Stimulated activated CD8-positive, alpha-beta memory T cell treated with anti-CD3 and anti-CD28 coated beads, Interleukin-15, amount 100 ng/mL, for 1 hour (primary cell): Measurements from ENCODE around the gene ZBTB20.
"Not testable (repeated sequence)": the region's sequence is repeated elsewhere in the genome, so short reads cannot be mapped to it uniquely, and the experiment has no call there.

ENCODE experiments used
- DNase-seq: peaks from one replicate; pipeline ENCODE4 v3.0.0-alpha.2; 2020; ENCODE audit warnings: low read depth

The ZBTB20 gene

GRCh38 chr3:115147329-115148141 is 447 bp upstream of the ZBTB20 start:
- DNase-seq, result peak; percentile 93

DNA sequence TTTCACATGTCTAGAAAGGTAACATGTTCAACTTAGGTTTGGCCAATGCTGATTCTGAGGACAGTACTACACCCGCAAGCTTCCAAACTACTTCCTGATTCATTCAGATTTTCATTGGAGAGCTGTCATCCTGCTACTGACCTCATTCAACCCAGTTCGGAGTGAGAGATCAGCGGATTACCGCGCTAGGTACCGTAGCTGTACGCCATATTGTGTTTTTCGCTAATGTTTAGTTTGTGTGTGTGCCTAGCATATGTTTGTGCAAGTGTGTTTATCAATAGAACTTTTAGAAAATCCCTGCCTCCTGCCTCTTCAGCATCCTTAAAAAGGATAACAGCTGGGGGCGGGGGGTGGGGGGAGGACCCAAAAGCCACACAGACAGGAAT is 1.1 kb downstream of the ZBTB20 start:
- DNase-seq, result no peak

GRCh38 chr3:115141033-115141757 is 5.9 kb downstream of the ZBTB20 start:
- no peak for DNase-seq

- no peak for DNase-seq
Observed at GRCh38 chr3:115139072-115139471, 8.0 kb downstream of the ZBTB20 start.

- DNase-seq, result no peak
Observed at GRCh38 chr3:115134648-115135347, 12.3 kb downstream of the ZBTB20 start.

DNA sequence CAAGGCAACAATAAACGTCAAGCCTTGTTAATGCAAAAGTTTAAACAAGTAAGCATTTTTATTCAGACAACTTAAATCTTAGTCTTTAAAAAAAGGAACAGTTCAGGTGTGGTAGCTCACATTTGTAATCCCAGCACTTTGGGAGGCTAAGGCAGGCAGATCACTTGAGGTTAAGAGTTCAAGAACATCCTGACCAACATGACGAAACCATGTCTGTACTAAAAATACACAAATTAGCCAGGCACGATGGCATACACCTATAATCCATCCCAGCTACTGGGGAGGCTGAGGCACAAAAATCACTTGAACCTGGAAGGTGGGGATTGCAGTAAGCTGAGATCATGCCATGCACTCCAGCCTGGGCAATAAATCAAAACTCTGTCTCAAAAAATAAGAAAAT is 19.9 kb downstream of the ZBTB20 start:
- no peak for DNase-seq

DNA sequence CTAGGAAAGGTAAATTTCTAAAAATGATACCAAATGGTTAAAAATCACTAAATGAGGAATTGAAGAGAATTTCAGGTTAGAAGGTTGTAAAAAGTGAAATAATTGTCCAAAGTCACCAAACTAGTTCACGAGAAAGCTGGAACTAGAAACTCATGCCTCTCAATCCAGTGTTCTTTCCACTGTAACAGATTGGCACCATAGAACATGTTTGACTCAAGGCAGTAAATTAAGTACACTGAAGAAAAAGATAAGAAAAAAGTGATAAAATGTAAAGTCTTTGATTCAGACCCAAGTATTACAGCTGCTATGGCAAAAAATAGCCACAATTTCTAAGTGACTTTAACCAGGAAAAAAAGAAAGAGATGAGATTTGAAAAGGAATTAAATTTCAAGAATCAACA is 26.5 kb downstream of the ZBTB20 start:
- no peak for DNase-seq

- DNase-seq, result no peak
Observed at GRCh38 chr3:115113367-115113766, 33.7 kb downstream of the ZBTB20 start.

DNA sequence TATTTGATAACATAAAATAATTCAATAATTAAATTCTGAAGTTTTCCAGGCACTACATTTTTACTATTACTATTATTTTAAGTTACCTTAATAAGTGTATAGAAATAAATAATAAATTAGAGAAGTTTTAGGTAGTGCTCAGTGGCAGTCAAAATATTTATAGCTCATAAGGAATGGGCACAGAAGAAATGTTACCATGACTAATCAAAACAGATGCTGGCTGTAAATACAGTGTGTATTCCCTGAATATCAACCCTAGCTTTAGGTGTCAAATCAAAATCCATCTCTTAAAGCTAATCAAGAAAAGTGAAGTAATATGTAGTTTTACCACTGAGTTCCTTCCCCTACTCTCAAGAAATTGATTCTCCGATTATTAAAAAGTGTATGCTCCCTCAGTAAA is 35.5 kb downstream of the ZBTB20 start:
- DNase-seq, result no peak

DNA sequence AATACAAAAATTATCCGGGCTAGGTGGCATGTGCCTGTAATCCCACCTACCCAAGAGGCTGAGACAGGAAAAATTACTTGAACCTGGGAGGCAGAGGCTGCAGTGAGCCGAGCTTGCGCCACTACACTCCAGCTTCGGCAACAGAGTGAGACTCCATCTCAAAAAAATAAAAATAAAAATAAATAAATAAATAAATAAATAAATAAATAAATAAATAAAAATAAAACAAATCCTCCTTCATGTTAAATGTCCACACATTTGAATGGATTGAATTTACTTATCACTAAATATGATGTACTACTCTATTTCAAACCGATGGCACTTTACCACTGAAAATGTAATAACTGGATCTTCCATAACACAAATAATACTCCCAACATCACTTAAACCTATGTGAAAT is 36.3 kb downstream of the ZBTB20 start:
- DNase-seq, result no peak

- not testable (repeated sequence) for DNase-seq
Observed at GRCh38 chr3:115110066-115110465, 37.0 kb downstream of the ZBTB20 start.

- no peak for DNase-seq
Observed at GRCh38 chr3:115108614-115109013, 38.5 kb downstream of the ZBTB20 start.

DNA sequence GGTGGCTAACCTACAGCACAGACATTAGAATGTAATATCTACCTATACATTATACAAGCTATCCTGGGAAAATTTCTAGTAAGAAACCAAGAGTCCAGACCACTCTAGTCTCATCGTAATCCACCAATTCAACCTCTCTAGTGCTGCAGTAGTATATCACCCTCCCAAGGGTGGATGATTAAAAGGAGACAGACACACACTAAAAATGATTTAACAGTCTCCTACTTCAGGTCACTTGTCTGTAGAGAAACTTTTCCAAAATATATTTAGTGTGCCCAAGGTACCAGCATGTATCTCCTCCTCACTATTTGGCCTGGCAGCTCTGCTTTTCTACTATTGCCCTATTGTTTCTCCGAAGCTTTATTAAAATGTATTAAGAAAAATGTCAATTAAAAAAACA is 45.0 kb downstream of the ZBTB20 start:
- no peak for DNase-seq

GRCh38 chr3:115100806-115101205 is 46.3 kb downstream of the ZBTB20 start:
- no peak for DNase-seq

- DNase-seq, result no peak
Observed at GRCh38 chr3:115099986-115100571, 47.0 kb downstream of the ZBTB20 start.

DNA sequence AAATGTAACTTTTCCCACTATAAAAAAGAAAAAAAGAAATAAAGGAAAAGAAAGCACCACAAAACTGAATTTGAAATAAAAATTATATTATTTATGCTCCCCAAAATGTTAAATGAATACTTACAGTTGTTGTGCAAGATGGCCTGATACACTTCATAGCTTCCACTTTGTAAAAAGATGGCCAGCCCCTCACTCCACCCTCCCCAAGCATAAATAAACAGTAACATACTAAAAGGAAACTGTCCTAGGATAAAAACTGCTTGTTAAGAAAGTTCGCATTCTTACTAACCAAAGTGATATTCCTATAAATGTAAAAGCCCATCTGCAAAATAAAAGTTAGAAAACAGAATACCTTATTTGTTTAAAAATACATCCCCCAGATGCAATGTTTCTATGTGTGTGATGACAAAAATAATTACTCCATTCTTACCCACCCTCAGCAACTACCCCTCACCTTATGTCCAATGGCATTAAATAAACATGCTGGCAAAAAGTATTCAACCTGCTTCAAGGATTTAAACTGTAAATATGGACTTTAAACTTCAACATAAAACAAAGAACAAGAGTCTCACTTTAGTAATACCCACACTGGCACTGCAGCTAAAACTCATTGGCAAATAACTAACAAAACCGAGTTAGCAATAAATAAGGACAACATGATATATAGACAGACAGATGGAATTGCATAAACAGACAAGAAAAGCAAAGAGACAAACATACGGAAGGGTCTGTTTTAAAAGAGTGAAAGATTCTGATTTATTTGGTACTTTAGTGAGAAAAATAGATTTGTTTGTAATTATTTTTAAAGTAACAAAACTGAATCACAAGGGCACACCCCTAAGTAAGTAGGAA is 47.7 kb downstream of the ZBTB20 start:
- no peak for DNase-seq

GRCh38 chr3:115098354-115099073 is 48.6 kb downstream of the ZBTB20 start:
- DNase-seq, result no peak

- no peak for DNase-seq
Observed at GRCh38 chr3:115095236-115095635, 51.9 kb downstream of the ZBTB20 start.

DNA sequence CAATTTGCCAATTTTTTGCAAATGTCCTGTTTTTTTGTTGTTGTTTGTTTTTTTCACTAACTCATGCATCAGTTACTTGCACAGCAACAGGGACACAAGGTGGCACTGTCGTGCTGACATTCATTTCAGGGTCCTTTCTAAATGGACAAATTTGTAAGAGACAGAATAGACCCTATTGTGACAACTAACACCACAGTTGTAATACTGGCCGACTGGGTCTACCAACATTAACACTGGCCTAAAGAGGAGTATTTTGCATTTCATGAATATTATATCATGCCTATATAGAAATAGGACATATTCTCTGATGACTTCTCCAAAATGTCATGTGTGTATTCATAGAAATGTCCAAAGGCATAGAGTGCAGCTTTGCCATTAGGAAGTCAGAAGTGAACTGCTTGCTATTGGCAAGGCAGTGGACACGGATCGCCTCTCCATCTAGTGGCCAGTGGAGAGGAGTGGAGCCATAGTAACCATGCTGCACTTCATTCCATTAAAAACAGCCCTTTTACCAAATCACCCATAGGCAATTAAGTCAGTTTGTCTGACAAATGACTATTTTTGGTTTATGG is 54.8 kb downstream of the ZBTB20 start:
- DNase-seq, result peak; percentile 30

- DNase-seq, result no peak
Observed at GRCh38 chr3:115090712-115091111, 56.4 kb downstream of the ZBTB20 start.

GRCh38 chr3:115089481-115089880 is 57.6 kb downstream of the ZBTB20 start:
- no peak for DNase-seq
